NCI-H1417 (cell line): Measurements from ENCODE around the gene UGT1A6.
"Not testable (repeated sequence)": the region's sequence is repeated elsewhere in the genome, so short reads cannot be mapped to it uniquely, and the experiment has no call there.

Experiments
- DNase-seq, 3 experiments: peaks; one replicate each; lab custom pipeline; 2025; lab: John Stamatoyannopoulos, UW

The UGT1A6 gene

DNA sequence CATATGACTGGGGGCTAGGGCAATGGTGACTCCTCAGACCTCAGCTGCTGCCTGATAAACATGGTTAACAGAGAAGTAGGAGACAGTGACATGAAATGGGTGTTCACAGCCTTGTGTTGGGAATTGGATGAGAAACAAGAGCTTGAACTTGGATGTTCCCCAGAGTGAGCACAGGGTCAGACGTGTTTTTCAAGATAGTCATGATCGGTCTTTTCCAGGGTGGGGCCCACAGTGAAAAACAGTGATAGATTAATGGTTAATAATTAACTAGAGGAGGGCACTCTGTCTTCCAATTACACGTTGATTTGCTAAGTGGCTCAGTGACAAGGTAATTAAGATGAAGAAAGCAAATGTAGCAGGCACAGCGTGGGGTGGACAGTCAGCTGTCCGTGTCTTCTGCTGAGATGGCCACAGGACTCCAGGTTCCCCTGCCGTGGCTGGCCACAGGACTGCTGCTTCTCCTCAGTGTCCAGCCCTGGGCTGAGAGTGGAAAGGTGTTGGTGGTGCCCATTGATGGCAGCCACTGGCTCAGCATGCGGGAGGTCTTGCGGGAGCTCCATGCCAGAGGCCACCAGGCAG is 36.1 kb downstream of the UGT1A6 start, which contains the start of gene UGT1A3:
UGT1A3 (plus strand) TSS at position 320 of the 579 bp plus-strand sequence; CDS start at position 405, 85 bp downstream.
- DNase-seq = no peak

DNA sequence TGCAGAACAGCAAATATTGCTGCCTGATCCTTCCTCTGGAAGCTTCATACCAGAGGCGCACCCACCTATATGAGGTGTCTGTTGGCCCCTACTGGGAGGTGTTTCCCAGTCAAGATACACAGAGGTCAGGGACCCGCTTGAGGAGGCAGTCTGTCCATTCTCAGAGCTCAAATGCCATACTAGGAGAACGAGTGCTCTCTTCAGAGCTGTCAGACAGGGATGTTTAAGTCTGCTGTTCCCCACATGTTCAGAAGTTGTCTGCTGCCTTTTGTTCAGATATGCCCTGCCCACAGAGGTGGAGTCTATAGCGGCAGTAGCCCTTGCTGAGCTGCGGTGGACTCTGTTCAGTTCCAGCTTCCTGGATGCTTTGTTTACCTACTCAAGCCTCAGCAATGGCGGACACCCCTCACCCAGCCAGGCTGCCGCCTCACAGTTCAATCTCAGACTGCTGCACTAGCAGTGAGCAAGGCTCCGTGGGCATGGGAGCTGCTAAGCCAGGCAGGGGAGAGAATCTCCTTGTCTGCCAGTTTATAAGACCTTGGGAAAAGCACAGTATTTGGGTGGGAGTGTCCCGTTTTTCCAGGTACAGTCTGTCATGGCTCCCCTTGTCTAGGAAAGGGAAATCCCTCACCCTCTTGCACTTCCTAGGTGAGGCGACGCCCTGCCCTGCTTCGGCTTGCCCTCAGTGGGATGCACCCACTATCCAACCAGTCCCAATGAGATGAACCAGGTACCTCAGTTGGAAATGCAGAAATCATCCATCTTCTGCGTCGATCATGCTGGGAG is 44.4 kb downstream of the UGT1A6 start:
- peak in 1 of 3 experiments; percentile 14 for DNase-seq

DNA sequence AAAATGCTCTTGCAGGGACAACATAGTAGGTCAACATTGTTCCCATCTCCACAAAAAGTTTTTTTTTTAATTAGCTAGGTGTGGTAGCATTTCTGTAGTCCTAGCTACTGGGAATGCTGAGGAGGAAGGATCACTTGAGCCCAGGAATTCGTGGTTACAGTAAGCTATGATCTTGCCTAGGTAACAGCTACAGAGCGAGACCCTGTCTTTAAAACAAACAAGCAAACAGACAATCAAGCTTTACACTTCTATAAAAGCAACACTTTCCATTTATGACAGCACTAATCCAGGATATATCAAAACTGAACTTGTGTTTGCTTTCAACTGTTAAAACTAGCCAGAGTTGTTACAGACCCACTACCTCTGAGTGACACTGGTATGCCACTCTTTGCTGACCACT is 48.2 kb downstream of the UGT1A6 start:
- no peak for DNase-seq

DNA sequence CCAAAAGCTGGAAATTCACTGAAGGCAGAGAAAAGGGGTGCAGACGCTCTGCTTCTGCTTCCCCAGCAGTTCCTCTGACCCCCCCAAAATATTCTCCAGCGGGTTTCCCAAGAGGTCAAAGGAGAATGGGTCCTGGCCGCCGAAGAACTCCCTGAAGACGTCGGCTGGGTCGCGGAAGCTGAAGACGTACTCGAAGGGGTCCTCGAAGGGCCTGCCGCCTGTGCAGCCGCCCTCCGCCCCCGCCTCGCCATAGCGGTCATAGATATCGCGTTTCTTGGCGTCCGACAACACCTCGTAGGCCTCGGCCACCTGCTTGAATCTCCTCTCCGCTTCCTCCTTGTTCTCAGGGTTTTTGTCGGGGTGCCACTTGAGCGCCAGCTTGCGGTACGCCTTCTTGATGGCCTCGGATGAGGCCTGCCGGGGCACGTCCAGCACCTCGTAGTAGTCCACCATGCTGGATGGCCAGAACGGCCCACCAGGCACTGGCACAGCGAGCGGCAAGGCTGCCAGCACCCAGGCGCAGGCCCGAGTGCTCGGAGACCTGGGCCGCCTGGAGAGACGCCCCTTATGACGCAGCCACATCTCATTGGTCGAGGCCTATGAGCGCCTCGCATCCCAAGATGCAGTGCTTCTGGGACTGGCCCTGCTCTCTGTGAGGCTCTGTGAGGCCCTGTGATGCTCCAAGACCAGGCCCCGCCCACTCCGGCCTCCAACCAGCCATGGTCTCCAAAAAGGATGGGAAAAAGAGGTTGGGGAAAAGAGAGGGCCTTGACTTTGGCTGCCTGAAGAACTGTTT is 51.0 kb downstream of the UGT1A6 start:
- no peak for DNase-seq

DNA sequence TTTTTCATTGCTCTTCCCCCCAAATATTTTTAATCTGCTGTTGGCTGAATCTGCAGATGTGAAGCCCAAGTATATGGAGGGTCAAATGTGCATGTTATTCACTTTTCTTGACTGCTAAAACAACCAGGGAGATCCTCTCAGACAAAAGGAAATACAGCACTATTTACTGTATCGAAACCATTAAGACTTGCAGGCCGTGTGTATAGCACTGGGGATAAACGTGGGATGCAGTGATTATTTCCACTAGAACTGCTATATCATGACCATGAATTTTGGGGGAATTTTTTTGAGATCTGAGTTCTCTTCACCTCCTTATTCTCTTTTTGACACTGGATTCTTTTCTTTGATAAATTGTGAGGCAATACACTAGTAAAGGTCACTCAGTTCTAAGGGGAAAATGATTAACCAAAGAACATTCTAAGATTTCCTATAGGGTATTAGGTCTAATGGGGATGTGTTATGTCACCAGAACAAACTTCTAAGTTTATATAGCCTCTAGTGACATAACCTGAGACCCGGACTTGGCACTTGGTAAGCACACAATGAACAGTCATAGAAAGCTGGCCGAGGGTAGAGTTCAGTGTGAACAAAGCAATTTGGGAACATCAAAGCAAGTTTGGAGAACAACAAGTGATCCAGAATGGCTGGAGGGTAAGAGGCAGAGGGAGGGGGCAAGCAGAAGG is 52.5 kb downstream of the UGT1A6 start:
- DNase-seq = no peak

DNA sequence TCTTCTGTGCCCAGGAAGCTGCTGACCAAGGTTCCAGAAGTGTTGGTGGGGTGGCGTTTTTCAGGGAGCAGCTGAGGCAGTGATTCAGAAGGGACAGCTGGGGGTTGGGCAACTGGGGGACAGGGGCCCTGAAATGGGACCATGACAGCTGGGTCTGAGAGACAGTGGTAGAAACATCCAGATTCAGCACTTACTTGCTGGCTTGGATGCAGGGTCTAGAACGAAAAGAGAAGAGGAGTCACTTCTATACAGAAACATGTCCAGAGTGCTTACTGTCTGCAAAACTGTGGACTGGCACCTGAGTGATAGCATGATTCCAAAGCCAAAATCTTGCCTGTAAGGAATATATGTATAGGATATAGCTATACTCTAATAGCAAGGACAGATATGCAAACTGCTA is 53.1 kb downstream of the UGT1A6 start:
- DNase-seq = not testable (repeated sequence)

DNA sequence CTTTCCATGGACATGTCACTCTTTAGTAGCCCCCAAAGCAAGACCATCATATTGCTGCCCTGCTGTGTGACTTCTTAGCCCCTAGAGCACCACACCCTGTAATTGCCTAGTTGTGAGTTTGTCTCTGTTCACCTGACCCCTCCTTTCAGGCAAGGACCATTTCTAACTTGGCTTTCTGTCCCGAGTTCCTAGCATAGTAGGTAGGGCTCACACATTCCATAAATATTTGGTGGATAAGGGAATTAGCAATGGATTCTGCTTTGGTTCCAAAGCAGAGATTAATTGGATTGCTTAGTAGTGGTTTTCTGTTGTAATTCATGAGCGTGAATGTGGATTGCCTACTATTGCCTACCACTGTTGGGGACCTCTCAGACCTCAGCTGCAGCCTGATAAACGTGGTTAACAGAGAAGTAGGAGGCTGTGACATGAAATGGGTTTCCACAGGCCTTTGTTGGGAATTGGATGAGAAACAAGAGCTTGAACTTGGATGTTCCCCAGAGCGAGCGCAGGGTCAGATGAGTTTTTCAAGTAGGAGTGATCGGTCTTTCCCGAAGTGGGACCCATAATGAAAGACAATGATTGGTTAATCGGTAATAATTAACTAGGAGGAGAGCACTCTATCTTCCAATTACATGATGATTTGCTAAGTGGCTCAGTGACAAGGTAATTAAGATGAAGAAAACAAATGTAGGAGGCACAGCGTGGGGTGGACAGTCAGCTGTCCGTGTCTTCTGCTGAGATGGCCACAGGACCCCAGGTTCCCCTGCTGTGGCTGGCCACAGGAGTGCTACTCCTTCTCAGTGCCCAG is 54.0 kb downstream of the UGT1A6 start:
- DNase-seq = no peak

DNA sequence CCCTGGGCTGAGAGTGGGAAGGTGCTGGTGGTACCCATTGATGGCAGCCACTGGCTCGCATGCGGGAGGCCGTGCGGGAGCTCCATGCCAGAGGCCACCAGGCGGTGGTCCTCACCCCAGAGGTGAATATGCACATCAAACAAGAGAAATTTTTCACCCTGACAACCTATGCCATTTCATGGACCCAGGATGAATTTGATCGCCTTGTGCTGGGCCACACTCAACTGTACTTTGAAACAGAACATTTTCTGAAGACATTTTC is 54.5 kb downstream of the UGT1A6 start:
- DNase-seq = no peak

DNA sequence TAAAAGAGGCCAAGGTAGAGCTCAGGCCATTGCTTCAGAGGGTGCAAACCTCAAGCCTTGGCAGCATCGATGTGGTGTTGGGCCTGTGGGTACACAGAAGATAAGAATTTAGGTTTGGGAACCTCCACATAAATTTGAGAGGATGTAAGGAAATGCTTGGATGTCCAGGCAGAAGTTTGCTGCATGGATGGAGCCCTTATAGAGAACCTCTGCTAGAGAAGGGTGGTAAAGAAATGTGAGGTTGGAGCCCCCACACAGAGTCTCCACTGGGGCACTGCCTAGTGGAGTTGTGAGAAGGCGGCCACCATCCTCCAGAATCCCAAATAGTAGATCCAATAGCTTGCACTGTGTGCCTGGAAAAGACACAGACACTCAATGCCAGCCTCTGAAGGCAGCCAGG is 58.0 kb downstream of the UGT1A6 start:
- not testable (repeated sequence) for DNase-seq

DNA sequence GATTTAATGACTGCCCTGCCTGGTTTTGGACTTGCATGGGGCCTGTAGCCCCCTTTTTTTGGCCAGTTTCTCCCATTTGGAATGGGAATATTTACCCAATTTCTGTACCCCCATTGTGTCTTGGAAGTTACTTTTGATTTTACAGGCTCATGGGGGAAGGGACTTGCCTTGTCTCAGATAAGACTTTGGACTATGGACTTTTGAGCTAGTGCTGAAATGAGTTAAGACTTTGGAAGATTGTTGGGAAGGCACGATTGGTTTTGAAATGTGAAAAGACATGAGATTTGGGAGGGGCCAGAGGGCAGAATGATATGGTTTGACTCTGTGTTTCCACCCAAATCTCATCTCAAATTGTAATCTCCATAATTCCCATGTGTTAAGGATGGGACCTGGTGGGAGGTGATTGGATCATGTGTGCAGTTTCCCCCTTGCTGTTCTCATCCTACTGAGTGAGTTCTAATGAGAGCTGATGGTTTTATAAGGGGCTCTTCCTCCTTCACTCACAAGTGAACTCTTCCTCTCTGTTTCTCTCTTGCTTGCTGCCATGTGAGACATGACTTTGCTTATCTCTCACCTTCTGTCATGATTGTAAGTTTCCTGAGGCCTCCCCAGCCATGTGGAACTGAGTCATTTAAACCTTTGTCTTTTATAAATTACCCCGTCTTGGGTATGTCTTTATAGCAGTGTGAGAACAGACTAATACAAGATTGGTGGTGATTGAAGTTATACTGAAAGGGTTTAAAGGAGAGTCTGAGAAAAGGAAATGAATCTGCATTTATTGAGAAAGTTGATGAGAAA is 58.7 kb downstream of the UGT1A6 start:
- DNase-seq = not testable (repeated sequence)

DNA sequence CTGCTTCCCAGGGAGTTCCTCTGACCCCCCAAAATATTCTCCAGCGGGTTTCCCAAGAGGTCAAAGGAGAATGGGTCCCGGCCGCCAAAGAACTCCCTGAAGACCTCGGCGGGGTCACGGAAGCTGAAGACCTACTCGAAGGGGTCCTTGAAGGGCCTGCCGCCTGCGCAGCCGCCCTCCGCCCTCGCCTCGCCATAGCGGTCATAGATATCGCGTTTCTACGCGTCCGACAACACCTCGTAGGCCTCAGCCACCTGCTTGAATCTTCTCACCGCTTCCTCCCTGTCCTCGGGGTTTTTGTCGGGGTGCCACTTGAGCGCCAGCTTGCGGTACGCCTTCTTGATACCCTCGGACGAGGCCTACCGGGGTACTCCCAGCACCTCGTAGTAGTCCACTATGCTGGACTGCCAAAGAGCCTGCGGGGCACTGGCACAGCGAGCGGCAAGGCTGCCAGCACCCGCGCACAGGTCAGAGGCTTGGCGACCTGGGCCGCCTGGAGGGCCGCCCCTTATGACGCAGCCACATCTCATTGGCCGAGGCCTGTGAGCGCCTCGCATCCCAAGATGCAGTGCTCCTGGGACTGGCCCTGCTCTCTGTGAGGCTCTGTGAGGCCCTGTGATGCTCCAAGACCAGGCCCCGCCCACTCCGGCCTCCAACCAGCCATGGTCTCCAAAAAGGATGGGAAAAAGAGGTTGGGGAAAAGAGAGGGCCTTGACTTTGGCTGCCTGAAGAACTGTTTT is 62.4 kb downstream of the UGT1A6 start:
- DNase-seq = no peak

DNA sequence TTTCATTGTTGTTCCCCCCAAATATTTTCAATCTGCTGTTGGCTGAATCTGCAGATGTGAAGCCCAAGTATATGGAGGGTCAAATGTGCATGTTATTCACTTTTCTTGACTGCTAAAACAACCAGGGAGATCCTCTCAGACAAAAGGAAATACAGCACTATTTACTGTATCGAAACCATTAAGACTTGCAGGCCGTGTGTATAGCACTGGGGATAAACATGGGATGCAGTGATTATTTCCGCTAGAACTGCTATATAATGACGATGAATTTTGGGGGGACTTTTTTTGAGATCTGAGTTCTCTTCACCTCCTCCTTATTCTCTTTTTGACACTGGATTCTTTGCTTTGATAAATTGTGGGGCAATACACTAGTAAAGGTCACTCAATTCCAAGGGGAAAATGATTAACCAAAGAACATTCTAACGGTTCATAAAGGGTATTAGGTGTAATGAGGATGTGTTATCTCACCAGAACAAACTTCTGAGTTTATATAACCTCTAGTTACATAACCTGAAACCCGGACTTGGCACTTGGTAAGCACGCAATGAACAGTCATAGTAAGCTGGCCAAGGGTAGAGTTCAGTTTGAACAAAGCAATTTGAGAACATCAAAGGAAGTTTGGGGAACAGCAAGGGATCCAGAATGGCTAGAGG is 63.9 kb downstream of the UGT1A6 start:
- no peak for DNase-seq

DNA sequence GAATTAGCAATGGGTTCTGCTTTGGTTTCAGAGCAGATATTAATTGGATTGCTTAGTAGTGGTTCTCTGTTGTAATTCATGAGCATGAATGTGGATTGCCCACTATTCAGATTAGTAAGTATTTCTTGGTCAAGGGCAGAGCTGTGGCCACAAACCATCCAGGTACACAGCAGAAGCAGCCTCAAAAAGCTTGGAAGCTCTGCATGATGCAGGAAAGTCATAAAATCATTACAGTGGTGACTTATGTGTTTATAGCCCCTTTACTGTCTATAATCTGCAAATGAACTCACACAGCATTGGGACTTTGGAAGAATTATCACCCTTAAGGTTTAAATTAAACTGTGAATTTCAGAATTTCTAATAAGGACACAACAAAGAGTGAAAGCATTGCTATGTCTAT is 65.5 kb downstream of the UGT1A6 start:
- DNase-seq = no peak

DNA sequence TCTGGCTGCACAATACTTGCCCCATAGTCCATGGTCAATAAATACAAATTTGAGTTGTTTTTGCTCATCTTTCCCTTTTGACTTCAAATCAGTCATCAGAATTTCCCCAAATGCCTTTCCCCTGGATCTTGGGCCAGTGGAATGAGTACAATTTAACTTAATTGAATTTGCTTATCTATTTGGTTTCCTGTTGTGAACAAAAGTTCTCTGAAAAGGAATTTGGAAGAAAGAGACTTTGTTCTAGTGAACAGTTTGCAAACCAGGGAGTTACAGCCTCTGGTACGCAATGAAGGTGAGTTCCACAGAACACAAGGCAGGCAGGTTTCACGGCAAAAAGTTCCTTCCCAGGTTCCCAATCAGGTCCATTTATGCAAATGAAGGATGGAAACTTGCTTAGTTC is 66.2 kb downstream of the UGT1A6 start:
- no peak for DNase-seq

DNA sequence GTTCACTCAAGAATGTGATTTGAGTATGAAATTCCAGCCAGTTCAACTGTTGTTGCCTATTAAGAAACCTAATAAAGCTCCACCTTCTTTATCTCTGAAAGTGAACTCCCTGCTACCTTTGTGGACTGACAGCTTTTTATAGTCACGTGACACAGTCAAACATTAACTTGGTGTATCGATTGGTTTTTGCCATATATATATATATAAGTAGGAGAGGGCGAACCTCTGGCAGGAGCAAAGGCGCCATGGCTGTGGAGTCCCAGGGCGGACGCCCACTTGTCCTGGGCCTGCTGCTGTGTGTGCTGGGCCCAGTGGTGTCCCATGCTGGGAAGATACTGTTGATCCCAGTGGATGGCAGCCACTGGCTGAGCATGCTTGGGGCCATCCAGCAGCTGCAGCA is 67.4 kb downstream of the UGT1A6 start, which contains the start of gene UGT1A1:
UGT1A1 (plus strand) TSS at position 228 of the 400 bp plus-strand sequence; CDS start at position 246, 18 bp downstream.
- no peak for DNase-seq

DNA sequence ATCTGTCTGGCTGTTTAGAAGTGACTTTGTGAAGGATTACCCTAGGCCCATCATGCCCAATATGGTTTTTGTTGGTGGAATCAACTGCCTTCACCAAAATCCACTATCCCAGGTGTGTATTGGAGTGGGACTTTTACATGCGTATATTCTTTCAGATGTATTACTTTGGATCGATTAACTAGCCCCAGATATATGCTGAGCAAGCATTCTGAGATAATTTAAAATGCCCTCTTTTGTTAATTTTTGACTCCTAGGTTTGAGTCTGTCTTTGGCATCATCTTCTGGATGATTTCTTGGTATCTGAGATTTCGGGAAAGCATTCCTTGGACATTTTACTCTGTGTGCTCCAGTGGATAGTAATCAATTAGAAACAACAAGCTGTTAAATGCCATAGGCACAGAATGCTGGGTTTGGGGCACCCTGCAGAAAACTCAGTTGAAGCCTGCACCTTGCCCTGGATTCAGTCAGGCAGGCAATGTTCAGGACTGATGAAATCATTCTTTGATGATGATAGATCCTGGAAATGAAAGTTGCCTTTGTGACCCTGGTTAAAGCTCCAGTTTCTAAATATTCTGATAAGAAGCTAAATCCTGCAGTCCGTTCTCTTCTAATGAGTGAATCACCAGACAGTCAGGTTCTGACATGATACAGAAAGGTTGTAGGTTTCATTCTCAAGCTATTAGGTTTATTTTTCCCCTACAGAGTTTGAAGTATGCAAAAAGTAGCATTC is 68.5 kb downstream of the UGT1A6 start:
- DNase-seq = no peak

DNA sequence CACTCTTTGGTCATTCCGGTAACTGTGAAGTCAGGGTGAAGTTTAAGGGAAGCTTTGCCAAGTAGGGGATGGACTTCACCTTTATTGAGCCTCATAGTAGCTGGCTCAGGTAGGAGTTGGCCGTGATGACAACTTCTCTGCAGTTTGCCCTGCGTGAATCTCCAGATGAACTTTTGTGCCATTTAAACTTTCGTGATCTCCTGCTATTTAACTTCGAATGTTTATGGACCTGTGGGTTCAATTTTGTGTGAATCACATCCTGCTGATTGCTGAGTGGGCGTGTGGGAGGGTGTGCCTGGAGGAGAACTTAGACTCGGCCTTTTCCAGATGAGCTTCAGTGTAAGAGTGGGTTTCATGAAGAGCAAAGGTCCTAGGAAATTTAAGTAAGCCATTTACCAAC is 71.6 kb downstream of the UGT1A6 start:
- DNase-seq = no peak

DNA sequence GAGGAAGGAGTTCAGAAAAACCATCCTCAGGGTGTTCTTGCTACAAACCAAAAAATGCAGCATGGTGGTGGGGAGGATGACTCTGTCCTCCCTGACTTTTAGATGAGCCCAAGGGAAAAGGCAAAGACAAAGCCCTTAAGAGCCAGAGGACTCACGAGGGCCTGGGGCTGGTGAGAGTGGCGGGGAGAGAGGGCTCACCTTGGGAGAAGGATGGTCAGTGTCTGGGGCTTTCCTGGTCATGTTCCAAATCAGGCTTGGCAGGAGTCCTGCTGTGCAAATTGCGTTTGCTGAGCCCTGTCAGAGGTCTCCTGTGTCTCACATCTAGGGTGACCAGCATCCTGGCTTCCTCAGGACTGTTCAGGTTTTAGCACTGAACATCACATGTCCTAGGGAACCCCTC is 72.1 kb downstream of the UGT1A6 start:
- DNase-seq = no peak

DNA sequence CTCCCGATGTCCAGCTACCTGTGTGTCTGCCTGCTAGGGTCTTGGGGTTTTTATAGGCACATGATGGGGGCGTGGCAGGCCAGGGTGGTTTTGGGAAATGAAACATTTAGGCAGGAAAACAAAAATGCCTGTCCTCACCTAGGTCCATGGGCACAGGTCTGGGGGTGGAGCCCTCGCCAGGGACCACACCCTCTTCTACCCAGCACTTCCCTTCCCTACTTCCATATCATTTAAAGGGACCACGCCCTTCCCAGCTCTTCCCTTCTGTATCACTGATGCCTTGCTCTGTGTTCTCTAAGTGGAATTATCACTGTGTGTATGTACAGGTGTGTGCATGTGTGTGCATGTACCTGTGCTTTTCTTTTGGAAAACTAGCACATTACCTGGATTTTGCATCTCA is 73.7 kb downstream of the UGT1A6 start:
- no peak for DNase-seq
